Neuronal stem cell (in vitro differentiated cells): ENCODE measurements around the gene IL6ST.

Experiments used
- DNase-seq: peaks from one replicate; pipeline ENCODE4 v3.0.0-alpha.2; 2013; ENCODE audit warnings: low spot score
- H2AFZ ChIP-seq: one replicate; pipeline ENCODE4 v1.6.1; 2013; ENCODE audit warnings: mild to moderate bottlenecking, low read length, inconsistent platforms
- H2AK5ac ChIP-seq: 2 replicates; pipeline ENCODE4 v1.6.1; 2013; ENCODE audit warnings: low read depth, mild to moderate bottlenecking, inconsistent platforms, low read length, moderate library complexity, mixed read lengths
- H2BK120ac ChIP-seq: 2 replicates; pipeline ENCODE4 v1.6.1; 2013; ENCODE audit warnings: low read depth, mild to moderate bottlenecking, inconsistent platforms, low read length, moderate library complexity, mixed read lengths
- H2BK12ac ChIP-seq: one replicate; pipeline ENCODE4 v1.6.1; 2013; ENCODE audit warnings: low read length, inconsistent platforms
- H2BK15ac ChIP-seq: 2 replicates; pipeline ENCODE4 v1.6.1; 2013; ENCODE audit warnings: mild to moderate bottlenecking, low read length, inconsistent platforms, mixed read lengths
- H2BK5ac ChIP-seq: one replicate; pipeline ENCODE4 v1.6.1; 2013; ENCODE audit warnings: inconsistent platforms, mild to moderate bottlenecking, low read length, moderate library complexity
- H3K14ac ChIP-seq: one replicate; pipeline ENCODE4 v1.6.1; 2013; ENCODE audit warnings: low read length, inconsistent platforms
- H3K18ac ChIP-seq: 2 replicates; pipeline ENCODE4 v1.6.1; 2013; ENCODE audit warnings: low read length, inconsistent platforms
- H3K23ac ChIP-seq: 2 replicates; pipeline ENCODE4 v1.6.1; 2013; ENCODE audit warnings: low read depth, mild to moderate bottlenecking, mixed read lengths, low read length, inconsistent platforms; ENCODE audit not compliant: poor library complexity
- H3K27ac ChIP-seq: replicated peaks from 3 replicates; pipeline ENCODE4 v1.5.1; 2013; ENCODE audit warnings: low read length, inconsistent platforms
- H3K27me3 ChIP-seq, 3 experiments: 2 replicates each; pipeline ENCODE4 v1.6.1; 2013; ENCODE audit warnings: low read length in 3 of 3, mild to moderate bottlenecking in 2 of 3, inconsistent platforms in 1 of 3, low read depth in 1 of 3, mixed read lengths in 1 of 3, moderate library complexity in 1 of 3; ENCODE audit not compliant: control insufficient read depth in 3 of 3, insufficient read depth in 3 of 3
- H3K36me3 ChIP-seq, 2 donors: replicated peaks in 1 of 2; 2 replicates each; pipeline ENCODE4 v1.6.1; 2013; ENCODE audit warnings: low read length in 2 of 2; ENCODE audit not compliant: control insufficient read depth in 2 of 2, insufficient read depth in 2 of 2
- H3K4ac ChIP-seq: 2 replicates; pipeline ENCODE4 v1.6.1; 2013; ENCODE audit warnings: inconsistent platforms, mild to moderate bottlenecking, low read length, moderate library complexity
- H3K4me1 ChIP-seq, 2 donors: 1 replicate in 1 of 2; 2 replicates in 1 of 2; pipeline ENCODE4 v1.6.1; 2013; ENCODE audit warnings: low read length in 2 of 2, low read depth in 1 of 2; ENCODE audit not compliant: control insufficient read depth in 2 of 2, insufficient read depth in 1 of 2
- H3K4me2 ChIP-seq: one replicate; pipeline ENCODE4 v1.6.1; 2013; ENCODE audit warnings: mild to moderate bottlenecking, low read length, inconsistent platforms; ENCODE audit not compliant: insufficient read depth, poor library complexity, severe bottlenecking
- H3K4me3 ChIP-seq, 2 donors: 2 replicates each; pipeline ENCODE4 v1.5.1; 2013; ENCODE audit warnings: low read length in 2 of 2, mild to moderate bottlenecking in 2 of 2, inconsistent platforms in 1 of 2, moderate library complexity in 1 of 2
- H3K79me1 ChIP-seq: one replicate; pipeline ENCODE4 v1.6.1; 2013; ENCODE audit warnings: low read depth, mild to moderate bottlenecking, inconsistent platforms, low read length, moderate library complexity
- H3K9ac ChIP-seq: one replicate; pipeline ENCODE4 v1.6.1; 2013; ENCODE audit warnings: mild to moderate bottlenecking, low read depth, low read length, inconsistent platforms; ENCODE audit not compliant: poor library complexity
- H3K9me3 ChIP-seq, 2 donors: replicated peaks in 1 of 2; 2 replicates each; pipeline versions ENCODE3 to v1.6.1; 2013; ENCODE audit warnings: low read length in 2 of 2, mild to moderate bottlenecking in 2 of 2, inconsistent platforms in 1 of 2, low read depth in 1 of 2, mixed read lengths in 1 of 2, moderate library complexity in 1 of 2; ENCODE audit not compliant: control insufficient read depth in 2 of 2, insufficient read depth in 1 of 2
- H4K8ac ChIP-seq: one replicate; pipeline ENCODE4 v1.6.1; 2013; ENCODE audit warnings: low read depth, mild to moderate bottlenecking, inconsistent platforms, low read length, moderate library complexity
- H4K91ac ChIP-seq: one replicate; pipeline ENCODE4 v1.6.1; 2013; ENCODE audit warnings: low read length, low read depth, mild to moderate bottlenecking, inconsistent platforms; ENCODE audit not compliant: poor library complexity
- WGBS, 2 donors: extraction: QIAGEN DNeasy Blood & Tissue Kit; methylation state at CpG; one replicate each; pipeline ENCODE4 v1.1.7; 2013; ENCODE audit warnings: missing lambda C conversion rate in 2 of 2, mixed read lengths in 1 of 2; ENCODE audit not compliant: insufficient read length in 2 of 2, insufficient replicate concordance in 1 of 2; ENCODE audit errors: extremely low coverage in 2 of 2; 5-methylcytosine and 5-hydroxymethylcytosine counted together

The IL6ST gene

GRCh38 chr5:56026863-56027300 lies 32.1 kb upstream of the IL6ST start:
- whole genome bisulfite sequencing, 2 donors: no CpG with 5 or more reads among the region's 3 CpGs
- Histone ChIP-seq H3K18ac (no peak overlapping the region), H3K27me3 (no peaks in the 10 kb centered on the region), H3K9me3 (peaks cover 0 to 1% of the 10 kb centered on the region in 2 donors), H2BK15ac (no peak overlapping the region), H3K9ac (no peak overlapping the region), H2BK12ac (no peak overlapping the region), H3K27ac (no peak overlapping the region), H3K23ac (no peak overlapping the region), H2AK5ac (no peak overlapping the region), H4K8ac (no peak overlapping the region), H3K4me1 (no peaks in the 10 kb centered on the region), H3K4me3 (no peak overlapping the region), H3K36me3 (no peaks in the 10 kb centered on the region), H2BK5ac (no peak overlapping the region), H2AFZ (no peak overlapping the region), H3K4ac (no peak overlapping the region), H2BK120ac (no peak overlapping the region), H4K91ac (no peak overlapping the region), H3K4me2 (no peak overlapping the region), H3K14ac (no peak overlapping the region), H3K79me1 (no peaks in the 10 kb centered on the region)
- DNase-seq: no peak

- H3K18ac ChIP-seq: no peak overlapping the region
Measured at GRCh38 chr5:56025151-56025885, 30.6 kb upstream of the IL6ST start.

GRCh38 chr5:56024810-56025150 lies 30.0 kb upstream of the IL6ST start:
- Histone ChIP-seq H2BK15ac (no peak overlapping the region), H3K79me1 (no peaks in the 10 kb centered on the region), H2AK5ac (no peak overlapping the region), H2AFZ (no peak overlapping the region), H3K14ac (no peak overlapping the region), H3K27ac (no peak overlapping the region), H4K91ac (no peak overlapping the region), H3K9ac (no peak overlapping the region), H3K4me3 (no peak overlapping the region), H2BK120ac (no peak overlapping the region), H3K23ac (no peak overlapping the region), H3K4ac (no peak overlapping the region), H2BK5ac (no peak overlapping the region), H3K27me3 (no peaks in the 10 kb centered on the region), H3K4me2 (no peak overlapping the region), H3K18ac (no peak overlapping the region), H3K36me3 (no peaks in the 10 kb centered on the region), H3K9me3 (peaks cover 0 to 1% of the 10 kb centered on the region in 2 donors), H2BK12ac (no peak overlapping the region), H3K4me1 (no peaks in the 10 kb centered on the region), H4K8ac (no peak overlapping the region)
- DNase-seq: no peak
- no CpG with 5 or more reads among the region's 2 CpGs for WGBS, 2 donors

More at GRCh38 chr5:56025151-56025885, 30.6 kb upstream of the IL6ST start:
- Histone ChIP-seq H3K4me1 (no peaks in the 10 kb centered on the region), H2BK15ac (no peak overlapping the region), H3K27ac (no peak overlapping the region), H3K23ac (no peak overlapping the region), H2BK5ac (no peak overlapping the region), H3K4me2 (no peak overlapping the region), H4K91ac (no peak overlapping the region), H3K14ac (no peak overlapping the region), H2BK12ac (no peak overlapping the region), H3K9ac (no peak overlapping the region), H3K9me3 (peaks cover 0 to 1% of the 10 kb centered on the region in 2 donors), H3K4me3 (no peak overlapping the region), H2BK120ac (no peak overlapping the region), H4K8ac (no peak overlapping the region), H3K4ac (no peak overlapping the region), H3K79me1 (no peaks in the 10 kb centered on the region), H2AFZ (no peak overlapping the region), H3K27me3 (no peaks in the 10 kb centered on the region), H2AK5ac (no peak overlapping the region), H3K36me3 (no peaks in the 10 kb centered on the region)
- no CpG with 5 or more reads among the region's 4 CpGs for WGBS, 2 donors
- no peak for DNase-seq

GRCh38 chr5:56023296-56023695 lies 28.5 kb upstream of the IL6ST start:
- WGBS, 2 donors: no CpG with 5 or more reads among the region's 7 CpGs
- no peak overlapping the region for H2BK15ac ChIP-seq
- no peak overlapping the region for H2BK120ac ChIP-seq
- H3K9ac ChIP-seq: no peak overlapping the region
- no peak overlapping the region for H3K18ac ChIP-seq
- no peak overlapping the region for H4K8ac ChIP-seq
- no peaks in the 10 kb centered on the region for H3K79me1 ChIP-seq
- H3K4me2 ChIP-seq: no peak overlapping the region
- no peak overlapping the region for H2BK12ac ChIP-seq
- H3K4me1 ChIP-seq: no peaks in the 10 kb centered on the region
- H3K14ac ChIP-seq: no peak overlapping the region
- H3K27ac ChIP-seq: no peak overlapping the region
- H2BK5ac ChIP-seq: no peak overlapping the region
- H3K4ac ChIP-seq: no peak overlapping the region
- H3K27me3 ChIP-seq: no peaks in the 10 kb centered on the region
- no peak overlapping the region for H3K4me3 ChIP-seq
- H3K36me3 ChIP-seq: no peaks in the 10 kb centered on the region
- no peaks in the 10 kb centered on the region for H3K9me3 ChIP-seq
- no peak overlapping the region for H2AK5ac ChIP-seq
- no peak overlapping the region for H3K23ac ChIP-seq
- no peak for DNase-seq
- H2AFZ ChIP-seq: no peak overlapping the region
- no peak overlapping the region for H4K91ac ChIP-seq
